H1 (cell line): ENCODE results near the gene OTOF.

Experiments used
- CEBPB ChIP-seq: IDR thresholded peaks from 2 replicates; pipeline ENCODE4 v1.6.1; 2012; ENCODE audit warnings: low read depth, low read length
- EZH2 ChIP-seq: fragments of 200-600 bp; sonication (generic); IDR thresholded peaks from 2 replicates; pipeline ENCODE4 v1.7.1; 2012; ENCODE audit warnings: low read depth, mild to moderate bottlenecking, moderate library complexity, low read length, inconsistent platforms; ENCODE audit not compliant: severe bottlenecking
- KDM5A ChIP-seq: fragments of 200-600 bp; IDR thresholded peaks from 2 replicates; pipeline ENCODE4 v1.7.1; 2012; ENCODE audit warnings: mild to moderate bottlenecking, low read length, inconsistent platforms, mixed read lengths
- NRF1 ChIP-seq: IDR thresholded peaks from 2 replicates; pipeline ENCODE4 v1.6.1; 2011; ENCODE audit warnings: mild to moderate bottlenecking, low read depth, low read length, improper control_type of control experiment
- POLR2A ChIP-seq, 2 experiments: IDR thresholded peaks; 1 replicate in 1 of 2; 2 replicates in 1 of 2; pipeline ENCODE4 v1.6.1; 2011; ENCODE audit warnings: low read depth in 2 of 2, low read length in 2 of 2, mild to moderate bottlenecking in 2 of 2; ENCODE audit errors: control extremely low read depth in 1 of 2
- RFX5 ChIP-seq: IDR thresholded peaks from 2 replicates; pipeline ENCODE4 v1.6.1; 2011; ENCODE audit warnings: low read depth, low read length, improper control_type of control experiment, borderline replicate concordance
- SP1 ChIP-seq: IDR thresholded peaks from 2 replicates; pipeline ENCODE4 v1.6.1; 2011; ENCODE audit warnings: low read depth, low read length
- SP4 ChIP-seq: IDR thresholded peaks from 2 replicates; pipeline ENCODE4 v1.6.1; 2012; ENCODE audit warnings: low read length, inconsistent platforms
- SUZ12 ChIP-seq: fragments of 200-600 bp; sonication (generic); IDR thresholded peaks from 2 replicates; pipeline ENCODE4 v1.6.1; 2012; ENCODE audit warnings: mild to moderate bottlenecking, inconsistent platforms, low read length, moderate library complexity, mixed read lengths
- TF ChIP-seq, protein P1 (sequence below), 3 experiments: IDR thresholded peaks; 1 replicate in 2 of 3; 2 replicates in 1 of 3; pipeline versions ENCODE4 v1.5.1 to v1.6.1; 2011; ENCODE audit warnings: low read length in 3 of 3, mild to moderate bottlenecking in 3 of 3, inconsistent platforms in 2 of 3, low read depth in 1 of 3, moderate library complexity in 1 of 3; ENCODE audit not compliant: insufficient read depth in 1 of 3; ENCODE audit errors: control extremely low read depth in 1 of 3
- TF ChIP-seq, protein P2 (sequence below): IDR thresholded peaks from 2 replicates; pipeline ENCODE4 v1.6.1; 2012; ENCODE audit warnings: inconsistent platforms
- TF ChIP-seq, protein P3 (sequence below): IDR thresholded peaks from 2 replicates; pipeline ENCODE4 v1.6.1; 2011; ENCODE audit warnings: low read length, improper control_type of control experiment
- TF ChIP-seq, protein P4 (sequence below): IDR thresholded peaks from 2 replicates; pipeline ENCODE4 v1.6.1; 2011; ENCODE audit warnings: low read depth, mild to moderate bottlenecking, low read length; ENCODE audit not compliant: insufficient read depth

DNA sequence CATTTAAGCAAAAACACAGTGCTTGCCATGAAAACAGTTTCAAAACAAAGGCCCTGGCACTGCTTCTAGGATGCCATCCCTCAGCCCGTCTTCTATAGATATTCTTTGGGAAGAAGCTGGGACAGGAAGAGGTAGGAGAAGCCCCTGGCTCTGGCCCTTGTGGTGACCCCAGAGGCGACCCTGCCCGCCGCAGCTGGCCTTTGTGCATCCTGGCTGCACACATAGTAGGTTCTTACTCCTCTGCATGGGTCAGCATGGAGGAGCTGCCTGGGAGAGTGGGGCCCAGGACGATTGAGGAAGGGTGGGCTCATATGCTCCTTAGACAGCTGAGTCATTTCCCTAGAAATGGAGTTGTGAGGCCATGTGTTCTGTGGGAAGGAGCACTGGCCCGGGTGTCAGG lies 44.4 kb upstream of the OTOF start:
- TF ChIP-seq, protein P1, sequence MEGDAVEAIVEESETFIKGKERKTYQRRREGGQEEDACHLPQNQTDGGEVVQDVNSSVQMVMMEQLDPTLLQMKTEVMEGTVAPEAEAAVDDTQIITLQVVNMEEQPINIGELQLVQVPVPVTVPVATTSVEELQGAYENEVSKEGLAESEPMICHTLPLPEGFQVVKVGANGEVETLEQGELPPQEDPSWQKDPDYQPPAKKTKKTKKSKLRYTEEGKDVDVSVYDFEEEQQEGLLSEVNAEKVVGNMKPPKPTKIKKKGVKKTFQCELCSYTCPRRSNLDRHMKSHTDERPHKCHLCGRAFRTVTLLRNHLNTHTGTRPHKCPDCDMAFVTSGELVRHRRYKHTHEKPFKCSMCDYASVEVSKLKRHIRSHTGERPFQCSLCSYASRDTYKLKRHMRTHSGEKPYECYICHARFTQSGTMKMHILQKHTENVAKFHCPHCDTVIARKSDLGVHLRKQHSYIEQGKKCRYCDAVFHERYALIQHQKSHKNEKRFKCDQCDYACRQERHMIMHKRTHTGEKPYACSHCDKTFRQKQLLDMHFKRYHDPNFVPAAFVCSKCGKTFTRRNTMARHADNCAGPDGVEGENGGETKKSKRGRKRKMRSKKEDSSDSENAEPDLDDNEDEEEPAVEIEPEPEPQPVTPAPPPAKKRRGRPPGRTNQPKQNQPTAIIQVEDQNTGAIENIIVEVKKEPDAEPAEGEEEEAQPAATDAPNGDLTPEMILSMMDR (IDR thresholded peaks at IDR 0.05; ENCODE audit: control extremely low read depth in 1 of 3, insufficient read depth in 1 of 3, low read depth in 1 of 3, low read length in 3 of 3) = no peak
- TF ChIP-seq, protein P2, sequence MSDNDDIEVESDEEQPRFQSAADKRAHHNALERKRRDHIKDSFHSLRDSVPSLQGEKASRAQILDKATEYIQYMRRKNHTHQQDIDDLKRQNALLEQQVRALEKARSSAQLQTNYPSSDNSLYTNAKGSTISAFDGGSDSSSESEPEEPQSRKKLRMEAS = no peak
- TF ChIP-seq CEBPB = no peak
- no peak for TF ChIP-seq POLR2A (IDR thresholded peaks at IDR 0.05; ENCODE audit: control extremely low read depth in 1 of 2, low read depth in 2 of 2, low read length in 2 of 2)
- TF ChIP-seq SP4 = no peak
- TF ChIP-seq, protein P3, sequence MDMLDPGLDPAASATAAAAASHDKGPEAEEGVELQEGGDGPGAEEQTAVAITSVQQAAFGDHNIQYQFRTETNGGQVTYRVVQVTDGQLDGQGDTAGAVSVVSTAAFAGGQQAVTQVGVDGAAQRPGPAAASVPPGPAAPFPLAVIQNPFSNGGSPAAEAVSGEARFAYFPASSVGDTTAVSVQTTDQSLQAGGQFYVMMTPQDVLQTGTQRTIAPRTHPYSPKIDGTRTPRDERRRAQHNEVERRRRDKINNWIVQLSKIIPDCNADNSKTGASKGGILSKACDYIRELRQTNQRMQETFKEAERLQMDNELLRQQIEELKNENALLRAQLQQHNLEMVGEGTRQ = no peak
- no peak for TF ChIP-seq KDM5A
- TF ChIP-seq RFX5 = no peak
- TF ChIP-seq SUZ12 = no peak
- no peak for TF ChIP-seq SP1
- TF ChIP-seq, protein P4, sequence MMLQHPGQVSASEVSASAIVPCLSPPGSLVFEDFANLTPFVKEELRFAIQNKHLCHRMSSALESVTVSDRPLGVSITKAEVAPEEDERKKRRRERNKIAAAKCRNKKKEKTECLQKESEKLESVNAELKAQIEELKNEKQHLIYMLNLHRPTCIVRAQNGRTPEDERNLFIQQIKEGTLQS = no peak
- TF ChIP-seq NRF1 = no peak
- TF ChIP-seq EZH2 = no peak
